HTR-8/SVneo (cell line): Measurements from ENCODE around the gene TNFRSF13B.
"Not testable (repeated sequence)": the region's sequence is repeated elsewhere in the genome, so short reads cannot be mapped to it uniquely, and the experiment has no call there.

ENCODE experiments used
- DNase-seq: peaks from one replicate; pipeline ENCODE4 v3.0.0; 2011; ENCODE audit warnings: low spot score, mixed read lengths; ENCODE audit not compliant: insufficient read length
- FAIRE-seq: peaks from 2 replicates; lab custom pipeline; 2011; peaks lifted over from hg19 to GRCh38; lab: Jason Lieb, UNC

The TNFRSF13B gene

DNA sequence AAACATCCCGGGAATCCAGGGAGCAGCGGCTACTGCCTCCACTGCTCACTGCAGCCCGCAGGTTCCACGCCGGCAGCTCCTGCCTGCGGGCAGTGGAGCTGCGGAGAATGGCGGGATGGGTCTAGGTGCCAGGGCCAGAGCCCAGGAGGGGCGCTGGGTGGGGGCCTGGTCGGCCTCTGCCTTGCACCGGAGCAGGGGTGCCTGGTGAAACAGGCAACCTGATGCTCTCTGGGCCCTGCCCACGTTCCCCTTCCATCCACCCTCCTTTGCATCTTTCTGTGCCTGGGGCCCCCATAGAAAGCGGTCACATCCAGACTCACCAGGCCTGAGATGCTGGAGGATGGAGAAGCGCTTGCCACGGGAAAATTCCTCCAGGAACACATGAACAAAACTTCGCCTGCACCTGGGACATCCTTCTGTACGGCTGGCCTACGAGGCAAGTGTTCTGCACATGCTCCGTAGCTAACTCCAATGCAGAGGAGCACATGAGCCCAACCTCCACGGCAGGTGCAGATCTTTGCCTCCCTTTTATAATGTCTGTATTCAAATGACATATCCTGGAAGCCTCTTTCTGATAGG is 79.0 kb downstream of the TNFRSF13B start:
- FAIRE-seq, DNase-seq: not testable (repeated sequence)

- no peak for FAIRE-seq
These were observed 82.8 kb downstream of the TNFRSF13B start for GRCh38 chr17:16889088-16889465.

More at GRCh38 chr17:16889088-16889465, 82.8 kb downstream of the TNFRSF13B start:
- no peak for DNase-seq
